ENCODE measurements around the gene EPHB3.

Gene EPHB3

GRCh38 chr3:184537885-184538665, 23.5 kb upstream of the EPHB3 start:
- no peaks in the 10 kb centered on the region for H3K36me3 ChIP-seq (ENCODE audit: insufficient read depth, low read length)
- no peak overlapping the region for H3K9ac ChIP-seq (ENCODE audit: low read length)
- H3K27me3 ChIP-seq (ENCODE audit: control insufficient read depth in 1 of 2, insufficient read depth in 2 of 2, low read length in 2 of 2): peaks cover 0 to 5% of the 10 kb centered on the region in 2 donors
- H3K9me3 ChIP-seq (ENCODE audit: low read length): no peaks in the 10 kb centered on the region
- H3K4me3 ChIP-seq (ENCODE audit: low read depth in 1 of 2, low read length in 2 of 2): no peak overlapping the region
- no peak overlapping the region for H3K27ac ChIP-seq (ENCODE audit: low read depth, low read length)
- H3K4me1 ChIP-seq (ENCODE audit: insufficient read depth, low read length): no peaks in the 10 kb centered on the region

- Histone ChIP-seq H3K4me1 (ENCODE audit: insufficient read depth, low read length) (peaks cover 3% of the 10 kb centered on the region), H3K36me3 (ENCODE audit: insufficient read depth, low read length) (no peaks in the 10 kb centered on the region), H3K9me3 (ENCODE audit: low read length) (peaks cover 3% of the 10 kb centered on the region), H3K4me3 (ENCODE audit: low read depth in 1 of 2, low read length in 2 of 2) (no peak overlapping the region), H3K9ac (ENCODE audit: low read length) (no peak overlapping the region), H3K27me3 (ENCODE audit: control insufficient read depth in 1 of 2, insufficient read depth in 2 of 2, low read length in 2 of 2) (peaks cover 6 to 12% of the 10 kb centered on the region in 2 donors), H3K27ac (ENCODE audit: low read depth, low read length) (no peak overlapping the region)
These were observed 22.7 kb upstream of the EPHB3 start for GRCh38 chr3:184538666-184539431.

GRCh38 chr3:184539801-184540435, 21.7 kb upstream of the EPHB3 start:
- no peaks in the 10 kb centered on the region for H3K36me3 ChIP-seq (ENCODE audit: insufficient read depth, low read length)
- no peak overlapping the region for H3K4me3 ChIP-seq (ENCODE audit: low read depth in 1 of 2, low read length in 2 of 2)
- peaks cover 3% of the 10 kb centered on the region for H3K9me3 ChIP-seq (ENCODE audit: low read length)
- peaks cover 6 to 15% of the 10 kb centered on the region in 2 donors for H3K27me3 ChIP-seq (ENCODE audit: control insufficient read depth in 1 of 2, insufficient read depth in 2 of 2, low read length in 2 of 2)
- no peak overlapping the region for H3K27ac ChIP-seq (ENCODE audit: low read depth, low read length)
- peaks cover 7% of the 10 kb centered on the region for H3K4me1 ChIP-seq (ENCODE audit: insufficient read depth, low read length)
- H3K9ac ChIP-seq (ENCODE audit: low read length): no peak overlapping the region

- Histone ChIP-seq H3K9ac (ENCODE audit: low read length) (no peak overlapping the region), H3K36me3 (ENCODE audit: insufficient read depth, low read length) (no peaks in the 10 kb centered on the region), H3K9me3 (ENCODE audit: low read length) (peaks cover 3% of the 10 kb centered on the region), H3K27me3 (ENCODE audit: control insufficient read depth in 1 of 2, insufficient read depth in 2 of 2, low read length in 2 of 2) (peaks cover 6 to 15% of the 10 kb centered on the region in 2 donors), H3K4me1 (ENCODE audit: insufficient read depth, low read length) (peaks cover 7% of the 10 kb centered on the region), H3K4me3 (ENCODE audit: low read depth in 1 of 2, low read length in 2 of 2) (no peak overlapping the region), H3K27ac (ENCODE audit: low read depth, low read length) (no peak overlapping the region)
These were observed 20.6 kb upstream of the EPHB3 start for GRCh38 chr3:184540777-184541681.

- Histone ChIP-seq H3K9ac (ENCODE audit: low read length) (no peak overlapping the region), H3K4me1 (ENCODE audit: insufficient read depth, low read length) (peaks cover 7% of the 10 kb centered on the region), H3K9me3 (ENCODE audit: low read length) (peaks cover 3% of the 10 kb centered on the region), H3K27me3 (ENCODE audit: control insufficient read depth in 1 of 2, insufficient read depth in 2 of 2, low read length in 2 of 2) (peaks cover 6 to 15% of the 10 kb centered on the region in 2 donors), H3K36me3 (ENCODE audit: insufficient read depth, low read length) (no peaks in the 10 kb centered on the region), H3K27ac (ENCODE audit: low read depth, low read length) (no peak overlapping the region), H3K4me3 (ENCODE audit: low read depth in 1 of 2, low read length in 2 of 2) (no peak overlapping the region)
These were observed 19.6 kb upstream of the EPHB3 start for GRCh38 chr3:184541886-184542562.

GRCh38 chr3:184542577-184542976, 19.0 kb upstream of the EPHB3 start:
- H3K36me3 ChIP-seq (ENCODE audit: insufficient read depth, low read length): no peaks in the 10 kb centered on the region

GRCh38 chr3:184543256-184543655, 18.3 kb upstream of the EPHB3 start:
- no peak overlapping the region for H3K9ac ChIP-seq (ENCODE audit: low read length)
- no peak overlapping the region for H3K4me3 ChIP-seq (ENCODE audit: low read depth in 1 of 2, low read length in 2 of 2)
- H3K36me3 ChIP-seq (ENCODE audit: insufficient read depth, low read length): no peaks in the 10 kb centered on the region
- peaks cover 3% of the 10 kb centered on the region for H3K9me3 ChIP-seq (ENCODE audit: low read length)
- no peak overlapping the region for H3K27ac ChIP-seq (ENCODE audit: low read depth, low read length)
- peaks cover 6 to 15% of the 10 kb centered on the region in 2 donors for H3K27me3 ChIP-seq (ENCODE audit: control insufficient read depth in 1 of 2, insufficient read depth in 2 of 2, low read length in 2 of 2)
- peaks cover 7% of the 10 kb centered on the region for H3K4me1 ChIP-seq (ENCODE audit: insufficient read depth, low read length)

More at GRCh38 chr3:184542577-184542976, 19.0 kb upstream of the EPHB3 start:
- H3K4me3 ChIP-seq (ENCODE audit: low read depth in 1 of 2, low read length in 2 of 2): no peak overlapping the region
- peaks cover 3% of the 10 kb centered on the region for H3K9me3 ChIP-seq (ENCODE audit: low read length)
- H3K27ac ChIP-seq (ENCODE audit: low read depth, low read length): no peak overlapping the region
- H3K27me3 ChIP-seq (ENCODE audit: control insufficient read depth in 1 of 2, insufficient read depth in 2 of 2, low read length in 2 of 2): peaks cover 6 to 15% of the 10 kb centered on the region in 2 donors
- H3K9ac ChIP-seq (ENCODE audit: low read length): no peak overlapping the region
- H3K4me1 ChIP-seq (ENCODE audit: insufficient read depth, low read length): peaks cover 7% of the 10 kb centered on the region

GRCh38 chr3:184543843-184544512, 17.6 kb upstream of the EPHB3 start:
- peaks cover 3% of the 10 kb centered on the region for H3K9me3 ChIP-seq (ENCODE audit: low read length)
- H3K4me1 ChIP-seq (ENCODE audit: insufficient read depth, low read length): peaks cover 7% of the 10 kb centered on the region
- no peaks in the 10 kb centered on the region for H3K36me3 ChIP-seq (ENCODE audit: insufficient read depth, low read length)
- H3K27me3 ChIP-seq (ENCODE audit: control insufficient read depth in 1 of 2, insufficient read depth in 2 of 2, low read length in 2 of 2): peaks cover 6 to 15% of the 10 kb centered on the region in 2 donors
- H3K4me3 ChIP-seq (ENCODE audit: low read depth in 1 of 2, low read length in 2 of 2): no peak overlapping the region
- no peak overlapping the region for H3K9ac ChIP-seq (ENCODE audit: low read length)
- H3K27ac ChIP-seq (ENCODE audit: low read depth, low read length): no peak overlapping the region

- Histone ChIP-seq H3K9me3 (ENCODE audit: low read length) (peaks cover 3% of the 10 kb centered on the region), H3K4me3 (ENCODE audit: low read depth in 1 of 2, low read length in 2 of 2) (no peak overlapping the region), H3K4me1 (ENCODE audit: insufficient read depth, low read length) (peaks cover 7% of the 10 kb centered on the region), H3K9ac (ENCODE audit: low read length) (no peak overlapping the region), H3K36me3 (ENCODE audit: insufficient read depth, low read length) (no peaks in the 10 kb centered on the region), H3K27me3 (ENCODE audit: control insufficient read depth in 1 of 2, insufficient read depth in 2 of 2, low read length in 2 of 2) (peaks cover 6 to 15% of the 10 kb centered on the region in 2 donors), H3K27ac (ENCODE audit: low read depth, low read length) (no peak overlapping the region)
These were observed 17.1 kb upstream of the EPHB3 start for GRCh38 chr3:184544513-184544861.

GRCh38 chr3:184545769-184546168, 15.8 kb upstream of the EPHB3 start:
- H3K9ac ChIP-seq (ENCODE audit: low read length): no peak overlapping the region
- H3K4me1 ChIP-seq (ENCODE audit: insufficient read depth, low read length): peaks cover 7% of the 10 kb centered on the region
- peaks cover 3% of the 10 kb centered on the region for H3K9me3 ChIP-seq (ENCODE audit: low read length)
- peaks cover 6 to 15% of the 10 kb centered on the region in 2 donors for H3K27me3 ChIP-seq (ENCODE audit: control insufficient read depth in 1 of 2, insufficient read depth in 2 of 2, low read length in 2 of 2)
- no peaks in the 10 kb centered on the region for H3K36me3 ChIP-seq (ENCODE audit: insufficient read depth, low read length)
- no peak overlapping the region for H3K4me3 ChIP-seq (ENCODE audit: low read depth in 1 of 2, low read length in 2 of 2)
- H3K27ac ChIP-seq (ENCODE audit: low read depth, low read length): no peak overlapping the region
